PC-9 (cell line): Measurements from ENCODE around the gene PRPS1L1. TPM values are rescaled to one million over a fixed set of nuclear protein-coding genes. Genes with fewer than 3 reads are reported as not detected.

ENCODE experiments used
- BruUV-seq: library from RNA; stranded (reverse); fragments of 400-500 nt; replicated peaks from 2 replicates; lab custom pipeline; 2021; lab: Mats Ljungman, UMichigan
- CTCF ChIA-PET: fragments of 300-600 bp; sonication (Branson Sonifier 250); formaldehyde crosslinking; loops from one replicate; lab custom pipeline; 2022; ENCODE audit warnings: antibody characterized with exemption; lab: Charles Lee
- POLR2A ChIA-PET: fragments of 300-600 bp; sonication (Branson Sonifier 250); formaldehyde crosslinking; loops from one replicate; lab custom pipeline; 2022; ENCODE audit warnings: antibody characterized with exemption; ENCODE audit not compliant: unreplicated experiment; lab: Charles Lee
- DNase-seq, 2 experiments: peaks; one replicate each; pipeline versions ENCODE4 v3.0.0 to v3.0.0-alpha.2; 2015 to 2022; ENCODE audit warnings: mixed read lengths in 1 of 2
- H2AFZ ChIP-seq: fragments of 200-600 bp; sonication (generic); 2 replicates; pipeline ENCODE4 v1.8.1; 2017; ENCODE audit warnings: antibody characterized with exemption
- H3F3A ChIP-seq: fragments of 200-600 bp; sonication (generic); 2 replicates; pipeline ENCODE4 v1.8.1; 2017; ENCODE audit warnings: antibody characterized with exemption, mild to moderate bottlenecking, low read depth; ENCODE audit not compliant: insufficient read depth
- H3K27ac ChIP-seq: fragments of 200-600 bp; sonication (generic); 2 replicates; pipeline ENCODE4 v1.6.1; 2016; ENCODE audit warnings: mixed run types
- H3K27me3 ChIP-seq: fragments of 200-600 bp; sonication (generic); 2 replicates; pipeline ENCODE4 v1.6.1; 2016; ENCODE audit warnings: low read depth, mixed run types; ENCODE audit not compliant: insufficient read depth
- H3K36me3 ChIP-seq: fragments of 200-600 bp; sonication (generic); 2 replicates; pipeline ENCODE4 v1.6.1; 2016; ENCODE audit warnings: low read depth, mixed run types
- H3K4me1 ChIP-seq: fragments of 200-600 bp; sonication (generic); replicated peaks from 2 replicates; pipeline ENCODE4 v1.6.1; 2016; ENCODE audit warnings: mixed run types; ENCODE audit not compliant: insufficient read depth
- H3K4me2 ChIP-seq: fragments of 200-600 bp; sonication (generic); 2 replicates; pipeline ENCODE4 v1.6.1; 2017; ENCODE audit warnings: mixed run types
- H3K4me3 ChIP-seq: fragments of 200-600 bp; sonication (generic); 2 replicates; pipeline ENCODE4 v1.6.1; 2016; ENCODE audit warnings: mixed run types
- H3K79me2 ChIP-seq: fragments of 200-600 bp; sonication (generic); 2 replicates; pipeline ENCODE4 v1.6.1; 2017; ENCODE audit warnings: low read depth, mixed run types
- H3K9me2 ChIP-seq: fragments of 200-600 bp; sonication (generic); 2 replicates; pipeline ENCODE4 v1.8.1; 2017; ENCODE audit warnings: mild to moderate bottlenecking; ENCODE audit not compliant: insufficient read depth
- H3K9me3 ChIP-seq: fragments of 200-600 bp; sonication (generic); 2 replicates; pipeline ENCODE4 v1.8.1; 2016; ENCODE audit warnings: low read depth; ENCODE audit not compliant: insufficient read depth
- H4K20me1 ChIP-seq: fragments of 200-600 bp; sonication (generic); 2 replicates; pipeline ENCODE4 v1.8.1; 2017; ENCODE audit not compliant: insufficient read depth
- EZH2 ChIP-seq: fragments of 200-600 bp; sonication (generic); IDR thresholded peaks from 2 replicates; pipeline ENCODE4 v1.8.0; 2017; ENCODE audit warnings: antibody characterized with exemption, low read depth
- intact Hi-C: fragments of 100-400 bp; cut with micrococcal nuclease; formaldehyde crosslinking; loops from one replicate; pipeline ENCODE4 v1.10.0; 2022; ENCODE audit not compliant: unreplicated experiment
- total RNA-seq: library from RNA; stranded (reverse); gene quantifications from 2 replicates; pipeline ENCODE4 v1.2.3, GENCODE V29; 2021
- TF ChIP-seq, protein P1 (sequence below): fragments of 200-600 bp; sonication (generic); conservative IDR thresholded peaks from 2 replicates; pipeline ENCODE4 v1.6.1; 2017; ENCODE audit warnings: mixed run types, antibody characterized with exemption, mild to moderate bottlenecking, moderate library complexity

Gene PRPS1L1
- total RNA-seq, 1 experiment from 2014 or later: not detected

DNA sequence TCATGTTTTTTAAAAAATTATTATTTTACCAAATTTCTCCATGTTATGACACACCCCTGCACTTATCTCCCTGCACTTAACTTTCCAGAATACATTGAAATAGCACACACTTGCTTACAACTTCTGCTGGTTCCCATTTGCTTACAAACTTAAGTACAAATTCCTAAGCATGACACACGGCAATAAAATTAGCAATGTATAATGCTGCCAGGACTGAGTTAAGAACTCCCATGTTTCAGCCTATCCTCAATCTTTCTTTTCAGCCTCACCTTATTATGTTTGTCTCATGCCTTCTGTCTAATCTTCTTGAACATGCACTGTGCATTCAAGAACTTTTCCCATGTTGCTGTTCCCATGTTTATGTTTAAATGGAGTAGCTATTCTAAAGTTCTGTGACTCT is 40.8 kb downstream of the PRPS1L1 start:
- Histone ChIP-seq H4K20me1 (no peaks in the 10 kb centered on the region), H3K4me2 (no peak overlapping the region), H3K27me3 (no peaks in the 10 kb centered on the region), H3F3A (no peaks in the 10 kb centered on the region), H3K27ac (no peak overlapping the region), H3K4me3 (no peak overlapping the region), H3K9me3 (no peaks in the 10 kb centered on the region), H3K9me2 (no peaks in the 10 kb centered on the region), H3K4me1 (no peaks in the 10 kb centered on the region), H3K36me3 (0 out of 2 replicates have a peak, but pooled peaks cover 3% of the 10 kb centered on the region), H2AFZ (0 out of 2 replicates have a peak overlapping the region, but pooled peaks have one; percentile 25), H3K79me2 (no peaks in the 10 kb centered on the region)
- ChIA-PET POLR2A (no interaction called here), CTCF (no interaction called here)
- intact Hi-C loops: no loop called here
- no TSS peak for BruUV-seq
- TF ChIP-seq, protein P1, sequence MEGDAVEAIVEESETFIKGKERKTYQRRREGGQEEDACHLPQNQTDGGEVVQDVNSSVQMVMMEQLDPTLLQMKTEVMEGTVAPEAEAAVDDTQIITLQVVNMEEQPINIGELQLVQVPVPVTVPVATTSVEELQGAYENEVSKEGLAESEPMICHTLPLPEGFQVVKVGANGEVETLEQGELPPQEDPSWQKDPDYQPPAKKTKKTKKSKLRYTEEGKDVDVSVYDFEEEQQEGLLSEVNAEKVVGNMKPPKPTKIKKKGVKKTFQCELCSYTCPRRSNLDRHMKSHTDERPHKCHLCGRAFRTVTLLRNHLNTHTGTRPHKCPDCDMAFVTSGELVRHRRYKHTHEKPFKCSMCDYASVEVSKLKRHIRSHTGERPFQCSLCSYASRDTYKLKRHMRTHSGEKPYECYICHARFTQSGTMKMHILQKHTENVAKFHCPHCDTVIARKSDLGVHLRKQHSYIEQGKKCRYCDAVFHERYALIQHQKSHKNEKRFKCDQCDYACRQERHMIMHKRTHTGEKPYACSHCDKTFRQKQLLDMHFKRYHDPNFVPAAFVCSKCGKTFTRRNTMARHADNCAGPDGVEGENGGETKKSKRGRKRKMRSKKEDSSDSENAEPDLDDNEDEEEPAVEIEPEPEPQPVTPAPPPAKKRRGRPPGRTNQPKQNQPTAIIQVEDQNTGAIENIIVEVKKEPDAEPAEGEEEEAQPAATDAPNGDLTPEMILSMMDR: no peak
- TF ChIP-seq EZH2: no peak
- DNase-seq: peak in 1 of 2 experiments; percentile 35

- Histone ChIP-seq H3K4me1 (no peaks in the 10 kb centered on the region), H3K9me2 (no peaks in the 10 kb centered on the region), H2AFZ (no peak overlapping the region), H3K4me2 (no peak overlapping the region), H3K79me2 (no peaks in the 10 kb centered on the region), H4K20me1 (no peaks in the 10 kb centered on the region), H3K36me3 (0 out of 2 replicates have a peak, but pooled peaks cover 3% of the 10 kb centered on the region), H3K27me3 (no peaks in the 10 kb centered on the region), H3K4me3 (no peak overlapping the region), H3K9me3 (no peaks in the 10 kb centered on the region), H3F3A (no peaks in the 10 kb centered on the region), H3K27ac (no peak overlapping the region)
- intact Hi-C loops: no loop called here
- BruUV-seq: no TSS peak
- TF ChIP-seq EZH2: no peak
- TF ChIP-seq, protein P1: no peak
- peak in 1 of 2 experiments; percentile 21 for DNase-seq
- ChIA-PET CTCF (no interaction called here), POLR2A (no interaction called here)
These were observed 42.0 kb downstream of the PRPS1L1 start for GRCh38 chr7:17985473-17986239.

DNA sequence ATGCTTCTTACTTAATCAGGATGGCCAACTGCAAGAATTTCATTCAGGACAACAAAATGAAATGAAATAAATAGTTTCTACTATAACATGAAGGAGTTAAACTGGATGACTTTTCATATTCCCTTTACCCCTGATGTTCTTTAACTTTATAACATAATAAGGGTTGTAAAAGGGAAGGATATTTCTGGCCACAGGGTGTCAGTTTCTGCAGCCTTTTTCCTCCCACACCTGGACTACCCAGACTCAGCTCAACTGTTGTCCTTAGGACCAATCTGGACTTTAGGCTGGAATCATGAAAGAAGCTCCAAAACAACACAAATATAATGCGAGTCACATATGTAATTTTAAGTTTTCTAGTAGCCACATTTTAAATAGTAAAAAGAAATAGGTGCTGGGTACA is 43.4 kb downstream of the PRPS1L1 start:
- ChIA-PET CTCF (no interaction called here), POLR2A (no interaction called here)
- intact Hi-C loops: no loop called here
- H3F3A ChIP-seq: no peaks in the 10 kb centered on the region
- no peaks in the 10 kb centered on the region for H3K79me2 ChIP-seq
- no peak for DNase-seq
- TF ChIP-seq, protein P1: no peak
- TF ChIP-seq EZH2: no peak
- H4K20me1 ChIP-seq: no peaks in the 10 kb centered on the region
- no peak overlapping the region for H3K4me3 ChIP-seq
- H3K9me2 ChIP-seq: no peaks in the 10 kb centered on the region
- H3K36me3 ChIP-seq: 0 out of 2 replicates have a peak, but pooled peaks cover 3% of the 10 kb centered on the region
- no peak overlapping the region for H3K27ac ChIP-seq
- H3K4me2 ChIP-seq: no peak overlapping the region
- no peak overlapping the region for H2AFZ ChIP-seq
- no TSS peak for BruUV-seq
- no peaks in the 10 kb centered on the region for H3K9me3 ChIP-seq
- H3K27me3 ChIP-seq: no peaks in the 10 kb centered on the region
- no peaks in the 10 kb centered on the region for H3K4me1 ChIP-seq
